ENCODE results near the gene FAM181A.

DNA sequence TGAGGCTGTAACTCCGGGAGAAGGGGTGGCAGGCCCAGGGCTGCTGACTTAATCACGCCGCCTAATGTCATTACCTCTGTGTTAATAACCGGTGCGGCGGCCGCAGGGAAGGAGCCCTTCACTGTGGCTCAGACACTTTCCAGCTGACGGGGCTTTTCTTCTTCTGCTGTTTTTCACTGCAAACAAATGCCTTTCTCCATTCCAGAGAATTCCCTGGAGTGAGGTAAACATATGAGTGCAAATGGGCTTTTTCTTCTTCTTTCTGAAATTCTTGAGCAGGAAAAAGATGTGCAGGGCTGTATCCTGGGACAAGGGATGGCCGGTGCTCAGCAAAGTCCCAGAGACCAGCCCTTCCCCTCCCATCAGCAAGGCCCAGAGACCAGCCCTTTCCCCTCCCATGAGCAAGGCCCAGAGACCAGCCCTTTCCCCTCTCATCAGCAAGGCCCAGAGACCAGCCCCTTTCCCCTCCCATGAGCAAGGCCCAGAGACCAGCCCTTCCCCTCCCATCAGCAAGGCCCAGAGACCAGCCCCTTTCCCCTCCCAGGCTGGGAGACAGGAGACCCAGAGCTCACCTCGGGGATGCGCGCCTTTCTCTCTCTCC is 33.4 kb upstream of the FAM181A start:
- TF ChIP-seq, protein P1, sequence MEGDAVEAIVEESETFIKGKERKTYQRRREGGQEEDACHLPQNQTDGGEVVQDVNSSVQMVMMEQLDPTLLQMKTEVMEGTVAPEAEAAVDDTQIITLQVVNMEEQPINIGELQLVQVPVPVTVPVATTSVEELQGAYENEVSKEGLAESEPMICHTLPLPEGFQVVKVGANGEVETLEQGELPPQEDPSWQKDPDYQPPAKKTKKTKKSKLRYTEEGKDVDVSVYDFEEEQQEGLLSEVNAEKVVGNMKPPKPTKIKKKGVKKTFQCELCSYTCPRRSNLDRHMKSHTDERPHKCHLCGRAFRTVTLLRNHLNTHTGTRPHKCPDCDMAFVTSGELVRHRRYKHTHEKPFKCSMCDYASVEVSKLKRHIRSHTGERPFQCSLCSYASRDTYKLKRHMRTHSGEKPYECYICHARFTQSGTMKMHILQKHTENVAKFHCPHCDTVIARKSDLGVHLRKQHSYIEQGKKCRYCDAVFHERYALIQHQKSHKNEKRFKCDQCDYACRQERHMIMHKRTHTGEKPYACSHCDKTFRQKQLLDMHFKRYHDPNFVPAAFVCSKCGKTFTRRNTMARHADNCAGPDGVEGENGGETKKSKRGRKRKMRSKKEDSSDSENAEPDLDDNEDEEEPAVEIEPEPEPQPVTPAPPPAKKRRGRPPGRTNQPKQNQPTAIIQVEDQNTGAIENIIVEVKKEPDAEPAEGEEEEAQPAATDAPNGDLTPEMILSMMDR (IDR thresholded peaks at IDR 0.05; ENCODE audit: low read length): no peak
- TF ChIP-seq EZH2 (IDR thresholded peaks at IDR 0.05; ENCODE audit: borderline replicate concordance, low read length): no peak

Data from OCI-LY1 (cell line).